Measurements from ENCODE around the gene ATP6V1B1. TPM values are rescaled to one million over a fixed set of nuclear protein-coding genes. Genes with fewer than 3 reads are reported as not detected.
A peak's percentile ranks its signal among the peaks of the same experiment; 100 is the strongest.

The ATP6V1B1 gene
- total and polyA plus RNA-seq, 2 of the 13 experiments (the other 11 are each of a cell fraction or from before 2014, with no cell fraction given) = 0.58 to 1.6 TPM

DNA sequence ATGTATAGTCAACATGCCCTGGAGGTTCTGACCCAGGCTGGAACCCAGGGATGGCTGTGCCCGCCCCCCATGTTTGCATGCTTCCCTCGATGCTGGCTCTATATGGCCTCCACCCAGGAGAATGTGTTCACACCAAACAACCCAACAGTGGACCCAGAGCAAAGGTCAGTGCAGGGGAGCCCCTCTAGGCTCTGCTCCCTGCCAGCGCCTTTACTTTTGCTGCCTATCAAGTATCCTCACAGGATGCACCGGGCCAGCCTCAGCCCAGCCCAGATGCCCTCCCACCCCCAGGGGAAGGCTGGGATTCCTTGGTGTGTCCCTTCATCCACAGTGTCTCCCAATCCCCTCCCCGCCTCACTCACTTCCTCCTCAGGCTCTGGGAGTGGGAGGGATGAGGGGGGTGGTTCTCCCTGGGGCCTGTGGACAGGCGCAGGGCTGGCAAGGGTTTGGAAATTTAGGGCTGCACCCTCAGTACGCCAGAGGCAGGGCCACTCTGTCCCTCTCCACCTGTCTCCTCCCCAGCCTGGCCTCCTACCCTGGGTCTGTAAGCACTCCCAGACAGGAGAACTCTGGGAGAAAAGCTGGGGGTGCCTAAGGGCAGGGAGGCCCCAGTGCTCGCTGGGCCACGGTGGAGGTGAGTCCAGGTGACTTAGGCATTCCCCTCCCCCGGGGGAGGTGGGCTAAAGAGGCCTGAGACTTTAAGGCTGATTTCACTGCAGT is 2.3 kb downstream of the ATP6V1B1 start (continued):
- TF ChIP-seq, protein P1, sequence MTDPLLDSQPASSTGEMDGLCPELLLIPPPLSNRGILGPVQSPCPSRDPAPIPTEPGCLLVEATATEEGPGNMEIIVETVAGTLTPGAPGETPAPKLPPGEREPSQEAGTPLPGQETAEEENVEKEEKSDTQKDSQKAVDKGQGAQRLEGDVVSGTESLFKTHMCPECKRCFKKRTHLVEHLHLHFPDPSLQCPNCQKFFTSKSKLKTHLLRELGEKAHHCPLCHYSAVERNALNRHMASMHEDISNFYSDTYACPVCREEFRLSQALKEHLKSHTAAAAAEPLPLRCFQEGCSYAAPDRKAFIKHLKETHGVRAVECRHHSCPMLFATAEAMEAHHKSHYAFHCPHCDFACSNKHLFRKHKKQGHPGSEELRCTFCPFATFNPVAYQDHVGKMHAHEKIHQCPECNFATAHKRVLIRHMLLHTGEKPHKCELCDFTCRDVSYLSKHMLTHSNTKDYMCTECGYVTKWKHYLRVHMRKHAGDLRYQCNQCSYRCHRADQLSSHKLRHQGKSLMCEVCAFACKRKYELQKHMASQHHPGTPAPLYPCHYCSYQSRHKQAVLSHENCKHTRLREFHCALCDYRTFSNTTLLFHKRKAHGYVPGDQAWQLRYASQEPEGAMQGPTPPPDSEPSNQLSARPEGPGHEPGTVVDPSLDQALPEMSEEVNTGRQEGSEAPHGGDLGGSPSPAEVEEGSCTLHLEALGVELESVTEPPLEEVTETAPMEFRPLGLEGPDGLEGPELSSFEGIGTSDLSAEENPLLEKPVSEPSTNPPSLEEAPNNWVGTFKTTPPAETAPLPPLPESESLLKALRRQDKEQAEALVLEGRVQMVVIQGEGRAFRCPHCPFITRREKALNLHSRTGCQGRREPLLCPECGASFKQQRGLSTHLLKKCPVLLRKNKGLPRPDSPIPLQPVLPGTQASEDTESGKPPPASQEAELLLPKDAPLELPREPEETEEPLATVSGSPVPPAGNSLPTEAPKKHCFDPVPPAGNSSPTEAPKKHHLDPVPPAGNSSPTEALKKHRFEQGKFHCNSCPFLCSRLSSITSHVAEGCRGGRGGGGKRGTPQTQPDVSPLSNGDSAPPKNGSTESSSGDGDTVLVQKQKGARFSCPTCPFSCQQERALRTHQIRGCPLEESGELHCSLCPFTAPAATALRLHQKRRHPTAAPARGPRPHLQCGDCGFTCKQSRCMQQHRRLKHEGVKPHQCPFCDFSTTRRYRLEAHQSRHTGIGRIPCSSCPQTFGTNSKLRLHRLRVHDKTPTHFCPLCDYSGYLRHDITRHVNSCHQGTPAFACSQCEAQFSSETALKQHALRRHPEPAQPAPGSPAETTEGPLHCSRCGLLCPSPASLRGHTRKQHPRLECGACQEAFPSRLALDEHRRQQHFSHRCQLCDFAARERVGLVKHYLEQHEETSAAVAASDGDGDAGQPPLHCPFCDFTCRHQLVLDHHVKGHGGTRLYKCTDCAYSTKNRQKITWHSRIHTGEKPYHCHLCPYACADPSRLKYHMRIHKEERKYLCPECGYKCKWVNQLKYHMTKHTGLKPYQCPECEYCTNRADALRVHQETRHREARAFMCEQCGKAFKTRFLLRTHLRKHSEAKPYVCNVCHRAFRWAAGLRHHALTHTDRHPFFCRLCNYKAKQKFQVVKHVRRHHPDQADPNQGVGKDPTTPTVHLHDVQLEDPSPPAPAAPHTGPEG (CRISPR knock-in tag; IDR thresholded peaks at IDR 0.05) = no peak
- TF ChIP-seq JDP2 (CRISPR knock-in tag; IDR thresholded peaks at IDR 0.05; ENCODE audit: borderline replicate concordance) (no peak), NR2C2 (CRISPR knock-in tag; IDR thresholded peaks at IDR 0.05; ENCODE audit: borderline replicate concordance) (no peak), ZNF780A (CRISPR knock-in tag; IDR thresholded peaks at IDR 0.05) (no peak), ATRX (CRISPR knock-in tag; IDR thresholded peaks at IDR 0.05; ENCODE audit: borderline replicate concordance) (no peak), PCBP2 (optimal IDR thresholded peaks at IDR 0.05; ENCODE audit: low read depth, low read length, poor library complexity, severe bottlenecking) (no peak), CHCHD3 (CRISPR knock-in tag; IDR thresholded peaks at IDR 0.05) (no peak), KLF16 (CRISPR knock-in tag; IDR thresholded peaks at IDR 0.05) (no peak), HNRNPL (IDR thresholded peaks at IDR 0.05; ENCODE audit: low read depth, low read length) (0 out of 2 replicates have a peak, but pooled peaks have one; percentile 20), MBNL3 (CRISPR knock-in tag; conservative IDR thresholded peaks at IDR 0.05) (no peak), MATR3 (CRISPR knock-in tag; IDR thresholded peaks at IDR 0.05) (no peak), ZNF343 (CRISPR knock-in tag; IDR thresholded peaks at IDR 0.05) (no peak), HNRNPH1 (optimal IDR thresholded peaks at IDR 0.05; ENCODE audit: low read depth, low read length) (no peak), SAP130 (CRISPR knock-in tag; IDR thresholded peaks at IDR 0.05; ENCODE audit: low read depth) (no peak), TARDBP (CRISPR knock-in tag; IDR thresholded peaks at IDR 0.05) (no peak), KLF12 (CRISPR knock-in tag; IDR thresholded peaks at IDR 0.05; ENCODE audit: borderline replicate concordance) (no peak)
- TF ChIP-seq, protein P2, sequence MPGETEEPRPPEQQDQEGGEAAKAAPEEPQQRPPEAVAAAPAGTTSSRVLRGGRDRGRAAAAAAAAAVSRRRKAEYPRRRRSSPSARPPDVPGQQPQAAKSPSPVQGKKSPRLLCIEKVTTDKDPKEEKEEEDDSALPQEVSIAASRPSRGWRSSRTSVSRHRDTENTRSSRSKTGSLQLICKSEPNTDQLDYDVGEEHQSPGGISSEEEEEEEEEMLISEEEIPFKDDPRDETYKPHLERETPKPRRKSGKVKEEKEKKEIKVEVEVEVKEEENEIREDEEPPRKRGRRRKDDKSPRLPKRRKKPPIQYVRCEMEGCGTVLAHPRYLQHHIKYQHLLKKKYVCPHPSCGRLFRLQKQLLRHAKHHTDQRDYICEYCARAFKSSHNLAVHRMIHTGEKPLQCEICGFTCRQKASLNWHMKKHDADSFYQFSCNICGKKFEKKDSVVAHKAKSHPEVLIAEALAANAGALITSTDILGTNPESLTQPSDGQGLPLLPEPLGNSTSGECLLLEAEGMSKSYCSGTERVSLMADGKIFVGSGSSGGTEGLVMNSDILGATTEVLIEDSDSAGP (CRISPR knock-in tag; IDR thresholded peaks at IDR 0.05; ENCODE audit: borderline replicate concordance) = no peak
- TF ChIP-seq, protein P3, sequence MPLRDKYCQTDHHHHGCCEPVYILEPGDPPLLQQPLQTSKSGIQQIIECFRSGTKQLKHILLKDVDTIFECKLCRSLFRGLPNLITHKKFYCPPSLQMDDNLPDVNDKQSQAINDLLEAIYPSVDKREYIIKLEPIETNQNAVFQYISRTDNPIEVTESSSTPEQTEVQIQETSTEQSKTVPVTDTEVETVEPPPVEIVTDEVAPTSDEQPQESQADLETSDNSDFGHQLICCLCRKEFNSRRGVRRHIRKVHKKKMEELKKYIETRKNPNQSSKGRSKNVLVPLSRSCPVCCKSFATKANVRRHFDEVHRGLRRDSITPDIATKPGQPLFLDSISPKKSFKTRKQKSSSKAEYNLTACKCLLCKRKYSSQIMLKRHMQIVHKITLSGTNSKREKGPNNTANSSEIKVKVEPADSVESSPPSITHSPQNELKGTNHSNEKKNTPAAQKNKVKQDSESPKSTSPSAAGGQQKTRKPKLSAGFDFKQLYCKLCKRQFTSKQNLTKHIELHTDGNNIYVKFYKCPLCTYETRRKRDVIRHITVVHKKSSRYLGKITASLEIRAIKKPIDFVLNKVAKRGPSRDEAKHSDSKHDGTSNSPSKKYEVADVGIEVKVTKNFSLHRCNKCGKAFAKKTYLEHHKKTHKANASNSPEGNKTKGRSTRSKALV (CRISPR knock-in tag; IDR thresholded peaks at IDR 0.05) = no peak
- TF ChIP-seq, protein P4, sequence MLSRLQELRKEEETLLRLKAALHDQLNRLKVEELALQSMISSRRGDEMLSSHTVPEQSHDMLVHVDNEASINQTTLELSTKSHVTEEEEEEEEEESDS (CRISPR knock-in tag; IDR thresholded peaks at IDR 0.05; ENCODE audit: borderline replicate concordance) = no peak

Data from HepG2 (cell line).